K562 (cell line): ENCODE measurements around the gene INSM2.

ENCODE experiments used
- ZHX1 ChIP-seq: fragments of 150-350 bp; conservative IDR thresholded peaks from 2 replicates; pipeline ENCODE4 v1.6.1; 2014; ENCODE audit warnings: low read length
- ZNF76 ChIP-seq: fragments of 250-450 bp; sonication (Bioruptor Pico); IDR thresholded peaks from 2 replicates; pipeline ENCODE4 v1.4.0; 2020; ENCODE audit warnings: mild to moderate bottlenecking, moderate library complexity, borderline replicate concordance

GRCh38 chr14:35571598-35571997 is 37.6 kb downstream of the INSM2 start:
- TF ChIP-seq ZHX1 (no peak), ZNF76 (CRISPR knock-in tag) (no peak)
